Fibroblast of lung (primary cell): Measurements from ENCODE around the gene TOR1AIP2.

Experiments used
- CTCF ChIP-seq, 2 donors: IDR thresholded peaks in 1 of 2; conservative IDR thresholded peaks in 1 of 2; 1 replicate in 1 of 2; 2 replicates in 1 of 2; pipeline ENCODE4 v1.5.1; 2011 to 2012; ENCODE audit warnings: low read length in 2 of 2, control low read depth in 1 of 2, inconsistent platforms in 1 of 2, low read depth in 1 of 2, mild to moderate bottlenecking in 1 of 2
- EZH2 ChIP-seq: IDR thresholded peaks from 2 replicates; pipeline ENCODE4 v1.5.1; 2012; ENCODE audit warnings: low read length, control low read depth, mild to moderate bottlenecking; ENCODE audit errors: missing control alignments

GRCh38 chr1:179910934-179911333 is 33.3 kb upstream of the TOR1AIP2 start:
- TF ChIP-seq CTCF (conservative IDR thresholded peaks at IDR 0.05 in 1 of 2, IDR thresholded peaks at IDR 0.05 in 1 of 2; ENCODE audit: low read depth in 1 of 2, low read length in 2 of 2) (no peak), EZH2 (no peak)
